CD4-positive, alpha-beta T cell treated with Interleukin-17A for 4 hours (primary cell): Measurements from ENCODE around the gene MCC.

Source experiments
- DNase-seq: peaks from one replicate; pipeline ENCODE4 v3.0.0-alpha.2; 2020; ENCODE audit warnings: mixed read lengths

MCC gene

GRCh38 chr5:113240951-113241726 lies 247.1 kb downstream of the MCC start:
- no peak for DNase-seq

- no peak for DNase-seq
Measured at GRCh38 chr5:113240032-113240431, 248.2 kb downstream of the MCC start.

- DNase-seq = no peak
Measured at GRCh38 chr5:113237893-113238292, 250.4 kb downstream of the MCC start.

- DNase-seq = no peak
Measured at GRCh38 chr5:113236536-113237288, 251.5 kb downstream of the MCC start.

GRCh38 chr5:113235884-113236283 lies 252.4 kb downstream of the MCC start:
- no peak for DNase-seq

GRCh38 chr5:113234546-113234945 lies 253.7 kb downstream of the MCC start:
- no peak for DNase-seq

GRCh38 chr5:113233606-113234005 lies 254.6 kb downstream of the MCC start:
- no peak for DNase-seq

- no peak for DNase-seq
Measured at GRCh38 chr5:113232667-113233066, 255.6 kb downstream of the MCC start.

GRCh38 chr5:113232221-113232620 lies 256.0 kb downstream of the MCC start:
- DNase-seq = no peak

GRCh38 chr5:113231653-113232000 lies 256.6 kb downstream of the MCC start:
- DNase-seq = no peak

GRCh38 chr5:113230711-113231652 lies 257.3 kb downstream of the MCC start:
- no peak for DNase-seq

GRCh38 chr5:113227798-113228197 lies 260.5 kb downstream of the MCC start:
- DNase-seq = no peak

- no peak for DNase-seq
Measured at GRCh38 chr5:113226116-113226736, 262.0 kb downstream of the MCC start.

GRCh38 chr5:113225259-113225658 lies 263.0 kb downstream of the MCC start:
- DNase-seq = no peak

- DNase-seq = no peak
Measured at GRCh38 chr5:113224605-113225065, 263.6 kb downstream of the MCC start.

- no peak for DNase-seq
Measured at GRCh38 chr5:113223831-113224604, 264.2 kb downstream of the MCC start.

- no peak for DNase-seq
Measured at GRCh38 chr5:113223315-113223714, 264.9 kb downstream of the MCC start.

GRCh38 chr5:113221294-113222176 lies 266.7 kb downstream of the MCC start:
- no peak for DNase-seq

- DNase-seq = no peak
Measured at GRCh38 chr5:113219695-113220094, 268.6 kb downstream of the MCC start.

GRCh38 chr5:113218906-113219517 lies 269.2 kb downstream of the MCC start:
- DNase-seq = no peak
